HG02885 (cell line): ENCODE measurements around the gene PDAP1.
"Not testable (repeated sequence)": the region's sequence is repeated elsewhere in the genome, so short reads cannot be mapped to it uniquely, and the experiment has no call there.

Source experiments
- ATAC-seq: cut with Tn5 transposase; IDR thresholded peaks from one replicate; pipeline ENCODE4 v1.9.1; 2021; ENCODE audit warnings: mild to moderate bottlenecking; ENCODE audit not compliant: unreplicated experiment, poor library complexity

Gene PDAP1

GRCh38 chr7:99428972-99429566 lies 20.7 kb upstream of the PDAP1 start:
- ATAC-seq, result no peak

DNA sequence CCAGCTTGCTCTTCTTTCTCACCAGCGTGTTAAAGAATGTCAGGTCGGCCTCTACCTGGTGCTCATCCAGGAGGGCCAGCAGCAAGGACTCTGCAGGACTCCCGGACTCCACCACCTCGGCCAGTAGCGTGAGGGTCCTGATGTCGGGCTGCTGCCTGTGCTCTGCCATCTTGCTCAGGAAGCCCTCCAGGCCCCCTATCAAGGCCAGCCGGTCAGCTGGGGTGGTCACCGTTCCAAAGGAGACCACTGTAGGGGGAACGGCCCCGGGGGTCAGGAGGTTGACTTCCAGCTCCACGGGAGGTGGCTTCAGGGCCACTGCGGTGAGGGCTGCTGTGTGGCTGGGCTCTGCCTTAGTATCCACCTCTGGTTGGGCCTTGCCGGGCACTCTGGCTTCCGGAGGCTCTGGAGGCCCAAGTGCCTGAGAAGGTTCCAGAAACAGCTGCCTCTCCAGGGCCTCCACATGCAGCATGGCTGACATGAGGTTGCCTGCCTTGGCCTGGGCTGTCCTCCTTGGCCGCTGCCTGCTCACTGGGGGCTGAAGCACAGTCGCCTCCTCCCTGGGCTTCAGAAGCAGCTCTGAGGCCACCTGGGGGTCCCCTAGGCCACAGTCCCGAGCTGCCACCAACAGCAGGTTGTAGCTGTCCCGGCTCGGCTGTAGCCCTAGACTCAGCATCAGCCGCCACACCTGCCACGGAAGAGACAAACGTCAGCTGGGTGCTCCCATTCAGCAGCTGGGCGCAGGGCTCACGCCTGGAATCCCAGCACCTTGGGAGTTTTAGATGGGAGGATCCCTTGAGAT lies 16.7 kb upstream of the PDAP1 start:
- ATAC-seq, result no peak

GRCh38 chr7:99422625-99423024 lies 14.2 kb upstream of the PDAP1 start:
- no peak for ATAC-seq

GRCh38 chr7:99422186-99422585 lies 13.8 kb upstream of the PDAP1 start:
- ATAC-seq, result no peak

DNA sequence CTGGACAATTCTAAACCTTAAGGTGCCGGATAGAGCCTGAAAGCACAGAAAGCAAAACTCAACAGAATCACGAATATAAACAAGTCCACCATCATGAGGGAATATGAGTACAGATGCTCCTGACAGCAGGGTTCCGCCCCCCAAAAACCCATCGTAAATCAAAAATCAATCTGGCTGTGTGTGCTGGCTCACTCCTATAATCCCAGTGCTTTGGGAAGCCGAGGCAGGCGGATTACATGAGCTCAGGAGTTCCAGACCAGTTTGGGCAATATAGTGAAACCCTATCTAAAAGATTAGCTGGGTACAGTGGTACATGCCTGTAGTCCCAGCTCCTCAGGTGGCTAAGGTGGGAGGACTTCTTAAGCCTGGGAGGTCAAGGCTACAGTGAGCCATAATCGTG lies 12.6 kb upstream of the PDAP1 start:
- ATAC-seq, result no peak

GRCh38 chr7:99420213-99420612 lies 11.8 kb upstream of the PDAP1 start:
- ATAC-seq, result no peak

GRCh38 chr7:99419323-99420021 lies 11.1 kb upstream of the PDAP1 start:
- ATAC-seq, result no peak

GRCh38 chr7:99418260-99418659 lies 9.9 kb upstream of the PDAP1 start:
- no peak for ATAC-seq

DNA sequence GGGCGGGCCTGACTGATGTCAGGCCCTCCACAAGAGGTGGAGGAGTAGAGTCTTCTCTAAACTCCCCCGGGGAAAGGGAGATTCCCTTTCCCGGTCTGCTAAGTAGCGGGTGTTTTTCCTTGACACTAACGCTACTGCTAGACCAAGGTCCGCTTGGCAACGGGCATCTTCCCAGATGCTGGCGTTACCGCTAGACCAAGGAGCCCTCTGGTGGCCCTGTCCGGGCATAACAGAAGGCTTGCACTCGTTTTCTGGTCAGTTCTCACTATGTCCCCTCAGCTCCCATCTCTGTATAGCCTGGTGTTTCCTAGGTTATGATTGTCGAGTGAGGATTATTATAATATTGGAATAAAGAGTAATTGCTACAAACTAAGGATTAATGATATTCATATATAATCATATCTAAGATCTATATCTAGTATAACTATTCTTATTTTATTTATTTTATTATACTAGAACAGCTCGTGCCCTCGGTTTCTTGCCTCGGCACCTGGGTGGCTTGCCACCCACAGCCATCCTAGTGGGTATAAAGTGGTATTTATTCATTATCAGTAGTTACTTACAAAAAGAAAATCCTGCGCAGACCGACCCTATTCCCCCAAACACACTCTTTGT lies 7.2 kb upstream of the PDAP1 start:
- ATAC-seq, result not testable (repeated sequence)

DNA sequence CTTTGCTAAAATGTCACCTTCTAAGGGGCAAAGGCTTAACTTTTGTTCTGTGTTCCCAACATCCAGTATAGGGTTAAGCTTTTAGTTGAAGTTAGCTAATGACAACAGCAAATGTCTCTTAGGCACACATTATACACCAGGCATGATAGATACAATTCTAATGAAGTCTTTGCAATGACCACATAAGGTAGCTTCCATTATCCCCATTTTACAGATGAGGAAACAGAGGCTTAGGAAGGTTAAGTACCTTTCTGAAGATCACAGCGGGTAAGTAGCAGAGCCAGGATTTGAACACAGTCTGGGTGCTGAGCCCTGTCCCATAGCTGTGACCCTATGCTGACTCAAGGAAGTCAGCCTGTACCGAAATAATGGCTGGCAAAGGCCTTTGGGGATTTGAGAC lies 2.2 kb upstream of the PDAP1 start:
- ATAC-seq, result no peak

GRCh38 chr7:99409806-99410205 lies 1.4 kb upstream of the PDAP1 start:
- no peak for ATAC-seq

- peak; percentile 9 for ATAC-seq
Observed at GRCh38 chr7:99409192-99409572, 785 bp upstream of the PDAP1 start.

DNA sequence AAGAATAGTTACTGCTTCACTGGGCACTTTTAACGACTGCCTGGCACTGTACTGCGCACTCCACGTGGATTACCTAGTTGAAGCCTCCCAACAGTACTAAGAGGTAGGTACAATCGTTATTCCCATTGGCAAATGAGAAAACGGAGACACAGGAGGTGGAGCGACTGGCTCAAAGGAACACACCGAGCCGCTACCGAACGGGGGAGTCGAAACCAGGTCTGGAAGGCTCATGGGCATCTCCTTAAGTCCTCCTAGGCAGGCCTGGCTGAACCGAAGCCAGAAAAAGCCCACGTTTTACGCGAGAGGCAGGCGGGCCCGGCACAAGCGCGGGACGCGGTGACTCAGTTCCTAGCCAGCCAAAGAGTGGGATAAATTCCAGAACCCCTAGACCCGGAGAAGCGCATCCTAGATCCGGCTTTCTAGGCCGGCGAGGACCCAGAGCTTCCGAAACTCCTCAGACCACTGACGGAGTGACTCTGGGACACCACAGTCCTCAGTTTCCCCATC lies 472 bp downstream of the PDAP1 start:
- ATAC-seq, result peak; percentile 3

- ATAC-seq, result no peak
Observed at GRCh38 chr7:99406557-99406956, 1.8 kb downstream of the PDAP1 start.

GRCh38 chr7:99404977-99405320 lies 3.4 kb downstream of the PDAP1 start:
- no peak for ATAC-seq

DNA sequence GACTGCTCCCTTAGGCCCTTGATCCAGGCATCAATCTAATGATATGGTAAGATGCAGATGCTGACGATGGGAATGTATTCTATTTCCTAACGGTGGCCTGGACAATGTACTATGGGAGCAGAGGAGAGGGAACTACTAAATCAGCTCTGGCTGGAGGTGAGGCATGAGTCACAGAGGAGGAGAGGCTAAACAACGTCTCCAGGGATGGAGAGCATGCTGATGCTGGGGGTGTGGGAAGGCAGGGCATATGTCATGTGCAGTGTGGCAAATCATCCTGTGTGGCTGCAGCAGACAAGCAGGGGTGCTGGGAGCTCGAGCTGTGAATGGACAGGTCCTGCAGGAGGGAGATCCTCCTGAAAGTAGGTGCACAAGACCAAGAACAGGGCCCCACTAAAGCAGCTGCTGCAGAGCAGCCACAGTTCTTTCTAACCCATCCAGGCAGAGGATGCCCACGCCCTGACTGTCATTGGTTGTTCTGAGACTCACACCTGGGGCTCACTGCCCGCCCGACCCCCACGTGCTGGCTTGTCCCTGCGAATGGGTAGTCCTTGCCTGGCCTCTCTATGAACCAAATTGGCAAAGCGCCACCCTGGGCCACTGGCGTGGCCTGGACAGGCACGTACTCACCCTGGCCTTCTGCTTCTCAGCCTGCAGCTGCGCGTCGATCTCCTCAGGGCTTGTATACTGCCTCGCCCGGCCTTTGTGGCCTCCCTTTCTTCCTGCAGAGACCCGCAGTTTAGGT lies 4.0 kb downstream of the PDAP1 start:
- no peak for ATAC-seq

DNA sequence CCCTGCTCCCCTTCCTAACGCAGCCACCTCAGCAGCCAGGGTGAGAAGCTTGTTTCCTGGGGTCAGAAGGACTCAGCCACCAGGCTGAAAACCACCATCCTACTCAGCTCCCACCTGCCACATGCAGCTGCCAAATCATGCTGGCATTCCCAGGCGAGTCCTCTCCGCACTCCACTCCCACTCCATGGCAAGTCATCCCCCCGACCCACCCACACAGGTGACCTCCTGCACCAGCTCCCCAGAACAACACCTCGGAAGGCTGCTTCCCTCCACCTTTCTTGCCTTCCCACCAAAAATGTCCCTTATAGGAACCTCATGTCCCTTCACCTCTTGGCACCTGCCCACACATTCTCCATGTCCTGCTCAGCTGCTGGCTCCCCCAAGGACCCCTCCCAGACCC lies 4.6 kb downstream of the PDAP1 start:
- ATAC-seq, result no peak

GRCh38 chr7:99402854-99403253 lies 5.5 kb downstream of the PDAP1 start:
- ATAC-seq, result no peak

DNA sequence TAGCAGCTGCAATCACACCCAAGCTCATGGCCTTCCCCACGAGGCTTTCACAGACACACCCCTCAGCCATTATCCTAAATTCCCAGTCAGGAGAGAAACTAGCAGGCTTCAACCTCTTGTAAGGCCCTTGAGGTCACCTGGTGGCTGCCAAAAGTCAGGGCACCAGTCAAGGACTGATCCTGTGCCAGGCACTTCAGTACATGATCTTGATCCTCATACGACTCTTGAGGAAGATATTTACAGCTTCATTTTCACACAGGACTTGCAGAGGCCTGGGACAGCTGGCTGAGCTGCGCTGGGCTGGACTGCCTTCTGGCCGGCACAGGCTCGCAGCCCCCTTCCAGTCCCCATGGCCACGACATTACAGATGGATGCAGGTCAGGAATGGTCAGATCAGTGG lies 8.8 kb downstream of the PDAP1 start:
- no peak for ATAC-seq

- ATAC-seq, result no peak
Observed at GRCh38 chr7:99398891-99399445, 9.4 kb downstream of the PDAP1 start.
